ENCODE results near the gene MROH7. TPM values are rescaled to one million over a fixed set of nuclear protein-coding genes. Genes with fewer than 3 reads are reported as not detected.

MROH7 gene
- total RNA-seq, 4 donors from 2014 or later, result 5.7 to 25.2 (median 13.3) TPM

DNA sequence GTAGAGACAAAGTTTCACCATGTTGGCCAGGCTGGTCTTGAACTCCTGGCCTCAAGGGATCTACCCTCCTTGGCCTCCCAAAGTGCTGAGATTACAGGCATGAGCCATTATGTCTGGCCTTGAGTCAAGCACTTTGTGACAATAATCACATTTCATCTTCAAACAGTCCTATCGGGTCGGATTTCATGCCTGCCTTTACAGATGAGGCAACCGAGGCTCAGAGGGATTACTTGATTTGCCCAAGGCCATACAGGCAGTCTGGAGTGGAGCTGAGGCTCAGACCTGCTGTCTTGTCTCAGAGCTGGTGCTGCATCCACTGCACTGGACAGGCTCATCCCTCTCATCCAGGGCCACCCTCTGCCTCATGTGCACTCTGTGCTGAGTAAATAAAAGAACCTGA is 44.8 kb upstream of the MROH7 start:
- Histone ChIP-seq H3K4me1 (no peaks in the 10 kb centered on the region), H3K27ac (no peak overlapping the region), H3K9me3 (no peaks in the 10 kb centered on the region), H3K4me3 (no peak overlapping the region), H3K27me3 (no peaks in the 10 kb centered on the region), H3K36me3 (peaks cover 0 to 88% of the 10 kb centered on the region in 2 donors)
- WGBS, 2 donors (ENCODE audit: low coverage in 1 of 2), result no CpG with 5 or more reads among the region's 3 CpGs
- no peak for ATAC-seq
- TF ChIP-seq POLR2AphosphoS5 (IDR thresholded peaks at IDR 0.05) (no peak), CTCF (IDR thresholded peaks at IDR 0.05) (no peak), EP300 (IDR thresholded peaks at IDR 0.05) (no peak), POLR2A (IDR thresholded peaks at IDR 0.05) (no peak)

DNA sequence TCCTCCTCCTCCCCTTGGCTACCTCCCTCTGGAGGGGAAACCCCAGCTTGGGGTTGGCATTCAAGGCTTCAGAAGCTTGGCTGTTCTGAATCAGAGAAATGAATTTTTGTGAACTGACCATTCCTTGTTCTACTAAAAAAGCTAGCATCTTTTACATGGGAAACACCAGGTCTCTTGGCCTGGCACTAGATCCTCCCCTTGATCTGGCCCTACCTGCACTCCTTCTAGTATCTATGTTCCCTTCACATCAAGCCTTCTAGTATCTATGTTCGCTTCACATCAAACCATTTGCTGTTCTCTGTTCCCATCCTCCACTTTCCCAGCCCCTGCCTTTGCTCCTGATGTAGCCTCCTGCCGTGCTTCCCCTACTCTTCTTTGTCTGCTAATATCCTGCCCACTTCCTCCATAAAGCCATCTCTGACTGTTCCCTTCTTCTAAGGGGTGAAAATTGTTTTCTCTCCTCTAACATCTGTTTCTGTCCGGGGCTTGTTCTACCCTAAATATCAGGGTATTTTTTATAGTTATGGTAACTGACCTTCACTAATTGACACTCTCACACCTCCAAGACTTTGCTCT is 44.0 kb upstream of the MROH7 start:
- no peaks in the 10 kb centered on the region for H3K4me1 ChIP-seq
- 78 to 81% methylated on average over 3 of the region's 3 CpGs for WGBS, 2 donors (ENCODE audit: low coverage in 1 of 2)
- no peak overlapping the region for H3K4me3 ChIP-seq
- no peak for ATAC-seq
- TF ChIP-seq POLR2A (IDR thresholded peaks at IDR 0.05) (no peak), POLR2AphosphoS5 (IDR thresholded peaks at IDR 0.05) (no peak), CTCF (IDR thresholded peaks at IDR 0.05) (no peak), EP300 (IDR thresholded peaks at IDR 0.05) (no peak)
- no peak overlapping the region for H3K27ac ChIP-seq
- H3K36me3 ChIP-seq, result peaks cover 0 to 88% of the 10 kb centered on the region in 2 donors
- no peaks in the 10 kb centered on the region for H3K9me3 ChIP-seq
- H3K27me3 ChIP-seq, result no peaks in the 10 kb centered on the region

DNA sequence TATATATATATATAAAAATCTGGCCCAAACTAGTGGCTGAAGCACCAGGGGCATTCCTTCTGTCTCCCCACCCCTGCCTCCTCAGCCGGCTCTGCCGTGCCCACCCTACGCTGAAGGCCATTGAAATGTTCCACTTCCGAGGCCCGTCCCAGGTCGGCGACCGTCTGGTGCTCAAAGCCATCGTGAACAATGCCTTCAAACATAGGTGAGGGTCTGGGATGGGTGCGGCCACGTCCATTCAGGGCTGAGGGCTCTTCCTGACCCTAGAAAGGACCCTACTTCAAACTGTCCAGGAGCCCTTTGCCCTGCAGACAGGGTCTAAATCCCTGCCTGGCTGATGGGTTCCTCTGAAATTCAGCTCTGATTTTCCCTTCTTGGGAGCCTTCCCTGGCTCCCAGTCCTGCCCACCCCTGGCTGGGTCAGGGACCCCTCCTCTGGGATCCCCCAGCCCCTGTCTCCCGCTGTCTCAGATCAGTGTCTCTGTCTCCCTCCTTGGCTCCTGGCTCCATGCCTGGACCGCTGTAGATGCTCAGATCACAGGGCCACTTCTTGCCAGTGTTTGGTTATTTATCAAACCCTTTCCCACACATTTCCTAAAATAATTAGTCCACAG is 42.3 kb upstream of the MROH7 start:
- Histone ChIP-seq H3K27me3 (no peaks in the 10 kb centered on the region), H3K36me3 (peaks cover 0 to 94% of the 10 kb centered on the region in 2 donors), H3K4me3 (no peak overlapping the region), H3K9me3 (no peaks in the 10 kb centered on the region), H3K4me1 (no peaks in the 10 kb centered on the region), H3K27ac (no peak overlapping the region)
- WGBS, 2 donors (ENCODE audit: low coverage in 1 of 2), result 81% methylated on average over 5 of the region's 13 CpGs; no CpG with 5 or more reads in 1 of the 2 donors
- no peak for ATAC-seq
- no peak for TF ChIP-seq POLR2A (IDR thresholded peaks at IDR 0.05)
- no peak for TF ChIP-seq EP300 (IDR thresholded peaks at IDR 0.05)
- no peak for TF ChIP-seq CTCF (IDR thresholded peaks at IDR 0.05)
- TF ChIP-seq POLR2AphosphoS5 (IDR thresholded peaks at IDR 0.05), result no peak

DNA sequence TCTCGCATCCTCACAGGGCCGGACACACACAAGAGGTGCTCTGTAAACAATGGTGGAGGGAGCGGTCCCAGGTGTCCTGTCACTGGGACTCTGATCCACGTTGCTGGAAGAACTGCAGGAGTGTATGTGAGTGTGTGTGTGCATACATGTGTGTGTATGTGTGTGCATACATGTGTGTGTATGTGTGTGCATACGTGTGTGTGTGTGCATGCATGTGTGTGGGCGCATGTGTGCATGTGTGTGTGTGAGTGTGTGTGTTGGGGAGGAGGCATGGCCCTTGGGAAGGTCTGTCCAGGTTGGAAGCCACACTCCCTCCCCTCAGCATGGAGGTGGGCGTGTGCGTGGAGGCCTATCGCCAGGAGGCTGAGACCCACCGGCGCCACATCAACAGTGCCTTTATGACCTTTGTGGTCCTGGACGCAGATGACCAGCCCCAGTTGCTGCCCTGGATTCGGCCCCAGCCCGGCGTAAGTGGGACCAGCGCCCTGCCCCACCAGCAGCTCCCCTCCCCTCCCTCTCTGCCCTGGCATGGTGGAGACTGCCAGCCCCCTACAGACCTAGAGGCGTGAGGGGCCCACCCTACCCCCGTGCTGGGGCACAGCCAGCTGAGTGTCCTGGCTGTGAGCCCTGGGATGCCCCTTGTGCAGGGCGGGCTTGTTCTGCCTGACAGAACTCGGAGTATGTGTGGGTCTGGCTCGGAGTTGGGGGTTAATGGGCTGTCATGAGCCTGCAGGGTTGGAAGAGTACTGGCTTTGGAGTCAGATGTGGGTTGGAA is 40.5 kb upstream of the MROH7 start:
- no peak overlapping the region for H3K27ac ChIP-seq
- H3K4me3 ChIP-seq, result no peak overlapping the region
- TF ChIP-seq CTCF (IDR thresholded peaks at IDR 0.05) (no peak), POLR2AphosphoS5 (IDR thresholded peaks at IDR 0.05) (no peak), POLR2A (IDR thresholded peaks at IDR 0.05) (no peak), EP300 (IDR thresholded peaks at IDR 0.05) (no peak)
- no peaks in the 10 kb centered on the region for H3K4me1 ChIP-seq
- no peaks in the 10 kb centered on the region for H3K9me3 ChIP-seq
- ATAC-seq, result no peak
- WGBS, 2 donors (ENCODE audit: low coverage in 1 of 2), result 68 to 80% methylated on average over 3 to 5 of the region's 21 CpGs
- no peaks in the 10 kb centered on the region for H3K27me3 ChIP-seq
- peaks cover 0 to 95% of the 10 kb centered on the region in 2 donors for H3K36me3 ChIP-seq
